GM21390 (cell line): ENCODE data around the gene B2M.
A peak's percentile ranks its signal among the peaks of the same experiment; 100 is the strongest.
"Not testable (repeated sequence)": the region's sequence is repeated elsewhere in the genome, so short reads cannot be mapped to it uniquely, and the experiment has no call there.

Experiments used
- ATAC-seq: cut with Tn5 transposase; IDR thresholded peaks from one replicate; pipeline ENCODE4 v1.9.1; 2021; ENCODE audit not compliant: unreplicated experiment

B2M gene

DNA sequence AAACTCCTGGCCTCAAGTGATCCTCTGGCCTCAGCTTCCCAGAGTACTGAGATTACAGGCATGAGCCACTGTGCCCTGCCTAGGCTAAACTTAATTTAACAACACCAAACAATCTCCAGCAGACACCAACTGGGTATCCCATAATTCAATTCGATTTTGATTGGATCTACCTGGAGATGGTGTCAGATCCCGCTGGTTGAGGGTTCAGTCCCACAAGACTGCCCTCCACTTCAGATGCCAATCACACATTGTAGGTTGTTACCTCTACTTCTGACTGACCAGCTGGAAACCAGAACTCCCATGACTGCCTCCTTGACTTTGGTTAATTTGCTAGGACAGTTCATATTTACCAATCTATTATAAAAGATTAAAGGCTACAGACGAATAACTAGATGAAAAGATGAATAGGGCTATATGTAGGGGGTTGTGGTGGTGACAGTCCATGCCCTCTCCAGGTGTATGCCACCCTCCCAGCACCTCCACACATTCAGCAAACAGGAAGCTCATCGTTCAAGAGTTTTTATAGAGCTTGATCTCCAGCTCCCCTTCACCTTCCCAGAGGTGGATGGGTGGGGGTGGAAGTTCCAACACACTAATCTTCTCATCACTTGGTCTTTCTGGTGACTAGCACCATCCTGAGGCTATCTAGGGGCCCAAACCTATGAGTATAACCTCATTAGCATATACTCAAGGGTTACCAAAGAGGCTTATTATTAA lies 9.3 kb downstream of the B2M start:
- no peak for ATAC-seq

DNA sequence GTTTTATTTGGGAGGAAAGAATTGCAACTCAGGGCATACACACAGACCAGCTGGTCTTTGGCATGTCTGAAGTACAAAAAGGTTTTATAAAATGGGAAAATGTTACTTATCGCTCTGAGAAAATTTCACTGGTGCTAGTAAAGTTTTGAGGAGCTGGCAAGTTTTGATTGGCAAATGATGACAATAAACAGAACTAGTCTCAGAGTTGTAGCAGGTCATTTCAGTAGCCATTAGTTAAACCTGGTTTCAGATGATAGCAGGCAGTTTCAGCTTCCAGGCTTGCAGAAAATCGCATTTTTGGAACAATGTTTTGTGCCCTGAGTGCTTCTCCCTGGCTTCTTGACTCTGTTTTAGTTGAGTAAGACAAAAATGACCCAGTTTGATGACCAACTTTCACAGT lies 10.7 kb downstream of the B2M start:
- no peak for ATAC-seq

DNA sequence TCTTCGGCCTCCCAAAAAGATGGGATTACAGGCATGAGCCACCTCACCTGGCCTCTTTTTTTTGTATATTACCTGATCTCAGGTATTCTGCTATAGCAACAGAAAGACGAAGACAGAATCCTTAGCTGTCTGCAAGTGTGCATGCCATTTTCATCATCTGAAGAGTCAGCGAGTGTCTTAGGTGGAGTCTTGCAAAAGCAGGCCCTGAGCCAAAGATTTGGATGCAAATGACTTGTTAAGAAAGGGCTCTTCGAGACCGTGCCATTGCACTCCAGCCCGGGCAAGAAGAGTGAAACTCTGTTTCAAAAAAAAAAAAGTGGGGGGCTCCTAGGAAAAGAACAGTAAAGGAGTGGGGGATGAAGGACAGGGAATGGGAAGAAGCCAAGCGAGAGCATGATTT lies 14.8 kb downstream of the B2M start:
- no peak for ATAC-seq

DNA sequence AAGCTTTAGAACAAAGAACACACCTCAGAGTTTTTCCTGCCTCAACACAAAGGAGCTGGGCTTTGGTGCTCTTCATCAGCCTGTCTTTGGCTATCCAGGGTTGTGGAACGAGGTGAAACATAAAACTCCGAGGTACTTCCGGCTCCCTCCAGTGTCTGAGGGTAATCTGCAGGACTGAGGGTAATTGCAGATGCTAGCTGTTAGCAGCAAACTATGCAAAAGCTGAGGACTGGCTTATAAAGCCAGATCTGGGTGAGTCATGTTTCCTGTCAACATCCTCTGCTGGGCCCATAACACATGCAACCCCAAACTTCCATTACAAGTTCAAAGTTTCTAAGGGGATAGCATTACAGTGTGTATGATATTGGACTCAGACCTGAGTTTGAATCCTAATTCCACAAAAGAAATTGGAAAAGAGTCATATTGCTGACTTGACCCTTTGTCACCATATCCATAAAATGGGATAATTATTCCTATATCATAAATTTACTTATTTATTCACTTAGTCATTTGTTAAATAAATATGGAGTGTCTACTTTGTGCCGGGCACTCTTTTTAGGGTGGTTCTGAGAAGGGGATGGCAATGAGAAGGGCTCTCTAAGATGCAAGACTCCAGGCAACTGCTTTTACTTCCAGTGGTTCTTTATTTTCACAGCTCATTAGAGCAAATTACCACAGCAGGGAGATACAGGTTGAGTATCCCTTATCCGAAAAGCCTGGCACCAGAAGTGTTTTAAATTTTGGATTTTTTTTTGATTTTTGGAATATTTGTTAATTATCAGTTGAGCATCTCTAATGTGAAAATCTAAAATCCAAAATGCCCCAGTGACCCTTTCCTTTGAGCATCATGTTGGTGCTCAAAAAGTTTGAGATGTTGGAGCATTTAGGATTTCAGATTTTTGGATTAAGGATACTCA lies 15.5 kb downstream of the B2M start:
- ATAC-seq, result peak; percentile 40

- ATAC-seq, result no peak
Observed at GRCh38 chr15:44727485-44728231, 16.3 kb downstream of the B2M start.

GRCh38 chr15:44728232-44728575 lies 16.9 kb downstream of the B2M start:
- ATAC-seq, result not testable (repeated sequence)

DNA sequence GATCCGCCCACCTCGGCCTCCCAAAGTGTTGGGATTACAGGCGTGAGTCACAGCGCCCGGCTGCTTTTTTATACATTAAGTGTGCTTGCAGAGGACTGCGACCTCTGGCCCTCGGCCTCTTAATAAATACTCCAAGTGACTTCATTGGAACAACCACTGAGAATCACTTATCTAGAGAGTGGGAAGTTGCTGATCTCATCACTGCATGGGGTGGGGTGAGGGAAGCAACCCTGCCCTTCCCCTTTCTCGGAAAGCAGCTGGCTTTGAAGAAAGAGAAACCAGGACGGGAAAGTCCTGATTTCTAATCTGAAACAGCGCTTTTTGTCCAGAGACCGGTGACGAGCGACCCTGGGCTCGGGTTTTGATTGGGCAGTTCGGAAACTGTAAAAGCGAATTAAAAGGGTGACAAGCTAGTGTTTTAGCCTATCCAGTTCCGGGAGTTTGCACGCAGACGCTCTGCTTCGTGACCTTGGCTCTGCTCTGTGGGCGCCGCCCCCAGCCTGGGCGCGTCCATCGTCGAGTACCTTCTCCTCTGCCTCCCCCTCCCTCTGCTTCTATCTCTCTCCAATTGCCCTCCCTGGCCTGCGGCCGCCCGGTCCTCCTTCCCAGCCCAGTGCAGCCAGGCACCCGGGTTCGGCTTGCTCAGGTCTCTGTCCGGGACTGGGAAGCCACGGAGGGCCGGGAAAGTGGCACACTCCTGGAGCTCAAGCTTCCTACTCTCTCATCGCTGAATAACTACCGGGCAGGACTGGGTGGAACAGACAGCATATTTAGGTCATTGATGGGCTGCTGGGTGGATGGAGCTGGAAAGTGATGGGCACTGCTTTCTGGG lies 17.5 kb downstream of the B2M start:
- ATAC-seq, result peak; percentile 63

GRCh38 chr15:44729408-44730127 lies 18.3 kb downstream of the B2M start:
- ATAC-seq, result no peak

- no peak for ATAC-seq
Observed at GRCh38 chr15:44734839-44735481, 23.6 kb downstream of the B2M start.

DNA sequence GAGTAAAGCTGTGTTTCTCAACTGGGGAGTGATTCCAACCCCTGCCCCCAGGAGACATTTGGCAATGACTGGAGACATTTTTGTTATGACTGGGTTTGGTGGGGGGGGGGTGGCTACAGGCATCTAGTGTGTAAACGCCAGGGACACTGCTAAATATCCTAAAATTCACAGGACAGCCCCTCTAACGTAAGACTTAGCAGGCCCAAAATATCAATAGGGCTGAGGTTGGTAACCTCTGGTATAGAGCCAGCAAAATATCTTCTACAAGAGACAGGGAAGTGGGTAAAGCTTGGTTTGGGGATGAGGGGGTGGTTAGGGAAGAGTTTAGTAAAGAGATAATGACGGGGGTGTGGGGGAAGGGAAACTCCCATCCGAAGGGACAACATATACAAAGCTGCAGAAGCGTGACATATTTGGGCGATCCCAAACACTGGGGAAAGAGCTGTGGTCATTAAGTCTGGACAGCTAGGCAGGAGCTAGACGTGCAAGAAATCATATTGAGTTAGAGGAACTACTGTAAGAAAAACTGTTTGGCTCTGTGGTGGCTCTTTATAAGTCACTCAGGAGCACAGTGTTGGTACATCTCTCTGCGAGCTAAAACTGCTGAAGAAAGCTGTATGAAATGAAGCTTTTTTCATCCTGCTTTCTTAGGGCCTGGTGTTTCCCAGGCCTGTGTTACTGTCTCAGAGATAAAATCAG lies 24.3 kb downstream of the B2M start:
- no peak for ATAC-seq

GRCh38 chr15:44736181-44736765 lies 25.0 kb downstream of the B2M start, which contains the start of gene TRIM69:
TSS of gene TRIM69 (plus strand) at chr15:44736528. CDS start at chr15:44736705, 177 bp downstream.
- no peak for ATAC-seq

DNA sequence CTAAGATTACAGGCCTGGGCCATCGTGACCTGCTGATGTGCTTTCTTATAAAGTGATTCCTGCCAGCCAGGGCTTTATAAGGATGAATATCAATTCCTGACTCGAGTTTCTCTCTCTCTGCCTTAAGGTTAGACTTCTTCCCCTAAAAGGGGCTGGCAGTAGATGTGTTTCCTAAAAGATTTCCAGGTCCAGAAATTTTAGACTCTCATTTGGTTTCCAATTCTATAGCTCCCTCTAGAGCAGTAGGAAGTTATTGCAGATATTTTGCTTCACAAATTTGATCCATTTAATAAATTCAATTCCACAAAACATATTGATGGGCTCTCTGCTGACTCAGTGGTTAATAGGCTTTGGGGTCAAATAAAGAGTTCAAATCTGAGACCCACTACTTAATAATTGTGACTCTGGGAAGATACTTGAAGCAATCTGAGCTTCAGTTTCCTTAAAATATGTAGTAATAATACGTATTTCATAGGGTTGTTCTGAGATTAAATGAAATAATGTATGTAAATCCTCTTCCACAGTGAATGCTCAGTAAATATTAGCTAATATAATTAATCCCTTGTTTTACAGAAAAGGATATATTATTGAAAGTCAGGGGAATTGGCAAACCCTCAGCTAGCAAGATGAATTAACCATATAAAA lies 27.1 kb downstream of the B2M start:
- no peak for ATAC-seq

DNA sequence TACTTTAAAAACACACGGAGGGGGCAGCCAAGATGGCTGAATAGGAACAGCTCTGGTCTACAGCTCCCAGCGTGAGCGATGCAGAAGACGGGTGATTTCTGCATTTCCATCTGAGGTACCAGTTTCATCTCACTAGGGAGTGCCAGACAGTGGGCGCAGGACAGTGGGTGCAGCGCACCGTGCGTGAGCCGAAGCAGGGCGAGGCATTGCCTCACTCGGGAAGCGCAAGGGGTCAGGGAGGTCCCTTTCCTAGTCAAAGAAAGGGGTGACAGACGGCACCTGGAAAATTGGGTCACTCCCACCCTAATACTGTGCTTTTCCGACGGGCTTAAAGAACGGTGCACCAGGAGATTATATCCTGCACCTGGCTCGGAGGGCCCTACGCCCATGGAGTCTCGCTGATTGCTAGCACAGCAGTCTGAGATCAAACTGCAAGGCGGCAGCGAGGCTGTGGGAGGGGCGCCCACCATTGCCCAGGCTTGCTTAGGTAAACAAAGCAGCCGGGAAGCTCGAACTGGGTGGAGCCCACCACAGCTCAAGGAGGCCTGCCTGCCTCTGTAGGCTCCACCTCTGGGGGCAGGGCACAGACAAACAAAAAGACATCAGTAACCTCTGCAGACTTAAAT lies 28.0 kb downstream of the B2M start:
- not testable (repeated sequence) for ATAC-seq

DNA sequence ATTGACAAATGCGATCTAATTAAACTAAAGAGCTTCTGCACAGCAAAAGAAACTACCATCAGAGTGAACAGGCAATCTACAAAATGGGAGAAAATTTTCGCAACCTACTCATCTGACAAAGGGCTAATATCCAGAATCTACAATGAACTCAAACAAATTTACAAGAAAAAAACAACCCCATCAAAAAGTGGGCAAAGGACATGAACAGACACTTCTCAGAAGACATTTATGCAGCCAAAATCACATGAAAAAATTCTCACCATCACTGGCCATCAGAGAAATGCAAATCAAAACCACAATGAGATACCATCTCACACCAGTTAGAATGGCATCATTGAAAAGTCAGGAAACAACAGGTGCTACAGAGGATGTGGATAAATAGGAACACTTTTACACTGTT lies 32.1 kb downstream of the B2M start:
- not testable (repeated sequence) for ATAC-seq

GRCh38 chr15:44753345-44753744 lies 42.0 kb downstream of the B2M start:
- ATAC-seq, result no peak

GRCh38 chr15:44763187-44763586 lies 51.9 kb downstream of the B2M start:
- ATAC-seq, result no peak

DNA sequence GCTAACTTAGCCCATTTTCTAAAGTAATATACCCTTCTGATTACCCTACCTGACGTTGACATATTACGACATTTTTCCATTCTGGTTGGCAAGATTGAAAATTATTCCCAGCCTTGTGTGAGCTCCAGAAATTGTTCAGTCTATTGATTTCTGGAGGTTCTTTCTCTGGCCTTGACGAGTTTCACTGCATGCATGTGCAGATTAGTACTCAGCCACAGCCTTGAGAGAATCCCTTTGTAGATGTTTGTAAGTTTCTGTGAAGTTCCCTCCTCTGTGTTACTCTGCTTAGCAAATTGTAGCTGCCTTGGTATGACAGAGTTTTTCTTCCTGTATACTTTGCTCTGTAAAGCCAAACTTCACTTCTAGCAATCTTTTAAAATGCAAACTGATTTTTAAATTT lies 52.5 kb downstream of the B2M start:
- ATAC-seq, result no peak

DNA sequence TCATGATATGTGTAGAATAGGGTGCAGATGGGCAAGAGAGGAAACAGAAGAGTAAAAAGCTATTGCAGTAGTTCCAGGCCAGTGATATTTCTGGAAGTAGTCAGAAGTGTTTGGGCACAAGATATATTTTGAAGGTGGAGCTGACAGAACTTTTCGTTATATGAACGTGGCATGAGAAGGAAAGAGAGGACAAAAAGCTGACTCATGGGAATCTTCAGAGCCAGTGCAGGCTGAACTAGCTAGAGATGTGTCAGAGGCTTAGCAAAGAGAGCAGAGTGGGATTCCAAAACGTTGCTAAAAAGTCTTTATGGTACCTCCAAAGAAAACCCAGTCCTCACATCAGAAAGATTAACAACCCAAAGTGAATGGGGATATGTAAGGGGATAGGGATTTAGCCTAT lies 53.7 kb downstream of the B2M start:
- no peak for ATAC-seq
